Mesendoderm (in vitro differentiated cells): ENCODE measurements around the gene CLEC17A.
"Not testable (repeated sequence)": the region's sequence is repeated elsewhere in the genome, so short reads cannot be mapped to it uniquely, and the experiment has no call there.

Experiments
- DNase-seq: peaks from one replicate; pipeline ENCODE4 v3.0.0; 2013
- H2AK5ac ChIP-seq: 2 replicates; pipeline ENCODE4 v1.6.1; 2013; ENCODE audit warnings: low read length, inconsistent platforms
- H2BK120ac ChIP-seq: 2 replicates; pipeline ENCODE4 v1.6.1; 2013; ENCODE audit warnings: low read depth, mild to moderate bottlenecking, low read length, moderate library complexity, mixed read lengths
- H2BK15ac ChIP-seq: replicated peaks from 2 replicates; pipeline ENCODE4 v1.6.1; 2013; ENCODE audit warnings: low read depth, mild to moderate bottlenecking, moderate library complexity
- H2BK5ac ChIP-seq: 2 replicates; pipeline ENCODE4 v1.6.1; 2013; ENCODE audit warnings: low read length, inconsistent platforms
- H3K18ac ChIP-seq: 2 replicates; pipeline ENCODE4 v1.6.1; 2013; ENCODE audit warnings: mild to moderate bottlenecking, low read length, mixed read lengths
- H3K23ac ChIP-seq: one replicate; pipeline ENCODE4 v1.6.1; 2013; ENCODE audit warnings: low read length
- H3K27ac ChIP-seq: 2 replicates; pipeline ENCODE4 v1.5.1; 2013; ENCODE audit warnings: low read depth, mild to moderate bottlenecking, inconsistent platforms, low read length, moderate library complexity
- H3K27me3 ChIP-seq: 2 replicates; pipeline ENCODE4 v1.6.1; 2013; ENCODE audit warnings: low read length, control low read depth, mild to moderate bottlenecking, inconsistent platforms; ENCODE audit not compliant: insufficient read depth, poor library complexity
- H3K36me3 ChIP-seq: 2 replicates; pipeline ENCODE4 v1.6.1; 2013; ENCODE audit warnings: low read length, inconsistent platforms; ENCODE audit not compliant: control insufficient read depth, insufficient read depth
- H3K4ac ChIP-seq: one replicate; pipeline ENCODE4 v1.6.1; 2013; ENCODE audit warnings: low read depth, mild to moderate bottlenecking, low read length, moderate library complexity
- H3K4me1 ChIP-seq: 2 replicates; pipeline ENCODE4 v1.6.1; 2013; ENCODE audit warnings: low read depth, low read length, inconsistent platforms; ENCODE audit not compliant: control insufficient read depth
- H3K4me2 ChIP-seq: 2 replicates; pipeline ENCODE4 v1.6.1; 2013; ENCODE audit warnings: low read length
- H3K4me3 ChIP-seq: 2 replicates; pipeline ENCODE4 v1.5.1; 2013; ENCODE audit warnings: mild to moderate bottlenecking, low read length
- H3K56ac ChIP-seq: one replicate; pipeline ENCODE4 v1.6.1; 2013; ENCODE audit warnings: low read length
- H3K79me1 ChIP-seq: 2 replicates; pipeline ENCODE4 v1.6.1; 2013; ENCODE audit warnings: low read length, inconsistent platforms
- H3K79me2 ChIP-seq: 2 replicates; pipeline ENCODE4 v1.6.1; 2013; ENCODE audit warnings: mild to moderate bottlenecking, low read length; ENCODE audit not compliant: control insufficient read depth, insufficient read depth
- H3K9ac ChIP-seq: 2 replicates; pipeline ENCODE4 v1.6.1; 2013; ENCODE audit warnings: low read length, inconsistent platforms
- H4K5ac ChIP-seq: one replicate; pipeline ENCODE4 v1.6.1; 2013; ENCODE audit warnings: low read length
- H4K8ac ChIP-seq: one replicate; pipeline ENCODE4 v1.6.1; 2013; ENCODE audit warnings: low read depth, mild to moderate bottlenecking, control low read depth, low read length, moderate library complexity
- WGBS: extraction: QIAGEN DNeasy Blood & Tissue Kit; methylation state at CpG from one replicate; pipeline ENCODE4 v1.1.7; 2013; ENCODE audit warnings: low lambda C conversion rate, missing lambda C conversion rate; ENCODE audit not compliant: insufficient coverage; ENCODE audit errors: extremely low coverage; 5-methylcytosine and 5-hydroxymethylcytosine counted together

The CLEC17A gene

DNA sequence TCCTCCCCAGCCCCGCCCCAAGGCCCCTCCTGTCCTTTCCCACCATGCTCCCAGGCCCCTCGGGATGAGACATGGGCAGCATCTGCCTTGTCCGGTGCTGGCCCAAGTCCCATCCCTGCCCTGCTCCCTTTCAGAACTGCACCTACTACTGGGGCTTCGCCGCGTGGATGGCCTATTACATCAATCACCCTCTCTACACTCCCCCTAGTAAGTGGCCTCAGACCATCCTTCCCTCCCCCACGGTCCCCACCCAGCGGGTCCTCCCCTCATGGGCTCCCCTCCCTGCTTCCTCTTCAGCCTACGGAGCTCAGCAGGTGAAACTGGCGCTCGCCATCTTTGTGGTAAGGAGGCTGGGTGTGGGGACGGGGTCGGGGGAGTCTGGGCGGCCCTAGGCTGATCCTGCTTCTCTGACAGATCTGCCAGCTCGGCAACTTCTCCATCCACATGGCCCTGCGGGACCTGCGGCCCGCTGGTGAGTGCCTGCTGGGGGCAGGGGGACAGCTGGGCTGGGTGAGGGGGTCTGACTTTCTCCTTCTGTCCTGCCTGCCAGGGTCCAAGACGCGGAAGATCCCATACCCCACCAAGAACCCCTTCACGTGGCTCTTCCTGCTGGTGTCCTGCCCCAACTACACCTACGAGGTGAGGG lies 18.1 kb upstream of the CLEC17A start:
- not testable (repeated sequence) for DNase-seq, H3K27ac ChIP-seq, H3K23ac ChIP-seq, H3K9ac ChIP-seq, H3K56ac ChIP-seq, H2AK5ac ChIP-seq, H2BK15ac ChIP-seq, H3K18ac ChIP-seq, H3K4me2 ChIP-seq, H2BK120ac ChIP-seq, H3K27me3 ChIP-seq, H2BK5ac ChIP-seq, H4K8ac ChIP-seq, H4K5ac ChIP-seq, H3K36me3 ChIP-seq, H3K4ac ChIP-seq, H3K4me3 ChIP-seq, H3K4me1 ChIP-seq
- no CpG with 5 or more reads among the region's 22 CpGs for WGBS
- Histone ChIP-seq H3K79me1 (peaks cover 12% of the 10 kb centered on the region), H3K79me2 (peaks cover 10% of the 10 kb centered on the region)

- Histone ChIP-seq H4K8ac (no peak overlapping the region), H3K4me3 (no peak overlapping the region), H3K56ac (no peak overlapping the region), H3K79me2 (peaks cover 7% of the 10 kb centered on the region), H3K36me3 (no peaks in the 10 kb centered on the region), H4K5ac (no peak overlapping the region), H3K23ac (no peak overlapping the region), H2AK5ac (no peak overlapping the region), H3K4me2 (no peak overlapping the region), H3K27me3 (no peaks in the 10 kb centered on the region), H3K18ac (no peak overlapping the region), H3K4ac (no peak overlapping the region), H2BK120ac (no peak overlapping the region), H2BK15ac (no peak overlapping the region), H3K27ac (no peak overlapping the region), H3K79me1 (peaks cover 11% of the 10 kb centered on the region), H3K4me1 (peaks cover 5% of the 10 kb centered on the region), H3K9ac (no peak overlapping the region), H2BK5ac (no peak overlapping the region)
- DNase-seq = no peak
- WGBS = no CpG with 5 or more reads among the region's 22 CpGs
These were observed 17.6 kb upstream of the CLEC17A start for GRCh38 chr19:14565298-14565679.

DNA sequence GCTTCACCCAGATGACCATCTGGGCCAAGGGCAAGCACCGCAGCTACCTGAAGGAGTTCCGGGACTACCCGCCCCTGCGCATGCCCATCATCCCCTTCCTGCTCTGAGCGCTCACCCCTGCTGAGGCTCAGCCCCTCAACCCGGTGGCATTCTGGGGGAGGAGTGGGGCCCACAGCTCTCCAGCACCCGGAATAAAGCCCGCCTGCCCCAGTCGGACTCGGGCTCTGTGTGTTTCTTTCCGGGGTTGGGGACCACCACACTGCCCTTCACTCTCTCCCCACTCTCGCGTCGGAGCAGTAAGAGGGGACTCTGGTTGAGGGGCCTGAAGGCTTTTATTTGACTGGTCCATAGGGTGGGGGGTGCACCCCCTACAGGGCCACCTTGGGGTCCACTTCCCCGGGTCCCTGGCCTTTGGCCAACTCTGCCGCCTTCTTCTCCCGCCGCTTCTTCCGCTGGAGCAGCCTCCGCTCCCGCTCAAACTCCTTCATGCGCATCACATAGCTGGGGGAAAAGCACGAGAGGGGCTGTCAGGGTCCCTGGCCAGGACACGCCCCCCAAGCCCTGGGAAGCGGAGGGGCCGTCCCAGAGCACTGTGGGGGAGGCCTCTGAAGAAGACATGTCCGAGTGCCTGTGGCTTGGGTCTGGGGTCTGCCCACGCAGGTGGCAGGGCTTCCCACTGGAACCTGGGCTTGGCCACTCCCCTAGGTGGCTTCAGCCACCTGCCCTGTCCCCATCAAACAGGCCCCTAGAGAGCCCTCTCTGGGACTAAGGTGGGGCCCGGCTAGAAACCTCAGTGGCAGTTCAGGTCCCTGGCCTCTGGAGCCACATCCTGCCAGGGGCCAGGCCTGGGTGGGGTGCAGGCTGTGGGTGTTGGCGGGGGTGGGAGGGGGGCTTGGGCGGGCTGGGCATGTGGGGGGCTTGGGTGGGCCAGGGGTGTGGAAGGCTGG lies 16.8 kb upstream of the CLEC17A start:
- H3K4ac ChIP-seq = no peak overlapping the region
- no peak overlapping the region for H2BK120ac ChIP-seq
- no peak overlapping the region for H3K27ac ChIP-seq
- no peaks in the 10 kb centered on the region for H3K27me3 ChIP-seq
- H3K36me3 ChIP-seq = no peaks in the 10 kb centered on the region
- H3K4me3 ChIP-seq = no peak overlapping the region
- H3K18ac ChIP-seq = no peak overlapping the region
- H2AK5ac ChIP-seq = no peak overlapping the region
- H3K4me2 ChIP-seq = no peak overlapping the region
- H3K9ac ChIP-seq = no peak overlapping the region
- H3K79me2 ChIP-seq = peaks cover 6% of the 10 kb centered on the region
- H4K8ac ChIP-seq = no peak overlapping the region
- H3K23ac ChIP-seq = no peak overlapping the region
- no peak overlapping the region for H2BK5ac ChIP-seq
- no peak overlapping the region for H3K56ac ChIP-seq
- no peak for DNase-seq
- peaks cover 11% of the 10 kb centered on the region for H3K79me1 ChIP-seq
- no peak overlapping the region for H2BK15ac ChIP-seq
- WGBS = no CpG with 5 or more reads among the region's 31 CpGs
- no peak overlapping the region for H4K5ac ChIP-seq
- peaks cover 5% of the 10 kb centered on the region for H3K4me1 ChIP-seq

DNA sequence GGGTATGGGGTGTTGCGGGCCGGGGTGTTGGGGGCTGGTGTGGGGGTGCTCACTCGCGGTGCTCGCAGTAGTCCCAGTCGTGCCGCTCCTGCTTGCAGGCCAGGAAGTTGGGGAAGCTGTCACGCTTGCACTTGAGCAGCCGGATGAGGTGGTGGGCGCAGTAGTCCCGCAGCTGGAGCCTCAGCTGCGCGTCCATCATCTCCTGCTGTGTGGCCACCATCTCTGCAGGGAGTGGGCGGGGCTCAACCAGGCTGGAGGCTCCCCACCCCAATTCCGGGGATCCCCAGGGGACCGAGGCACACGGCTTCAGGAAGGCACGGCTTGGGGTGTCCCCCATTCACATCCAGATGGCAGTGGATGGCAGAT lies 16.2 kb upstream of the CLEC17A start:
- H4K8ac ChIP-seq = no peak overlapping the region
- WGBS = no CpG with 5 or more reads among the region's 18 CpGs

DNA sequence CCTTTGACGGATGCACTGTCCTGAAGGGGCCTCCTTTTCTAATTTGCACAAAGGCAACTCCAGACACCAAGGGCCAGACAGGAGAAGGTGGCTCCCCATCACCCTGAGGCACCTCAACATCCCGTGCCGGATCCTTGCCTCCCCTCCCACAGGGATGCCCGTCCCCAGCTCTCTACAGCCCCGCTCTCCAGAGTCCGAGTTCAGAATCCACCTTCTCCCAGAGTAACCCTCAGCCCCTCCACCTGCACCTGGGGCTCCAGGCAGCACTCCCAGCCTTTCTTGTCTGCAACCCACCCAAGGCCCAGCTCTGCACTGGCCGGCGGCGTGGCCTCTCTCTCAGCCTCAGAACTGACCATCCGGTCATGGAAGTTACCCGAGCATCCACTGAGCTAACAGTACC lies 15.8 kb upstream of the CLEC17A start:
- H2BK120ac ChIP-seq = no peak overlapping the region
- no peak overlapping the region for H3K18ac ChIP-seq
- H3K4me3 ChIP-seq = no peak overlapping the region
- H2AK5ac ChIP-seq = no peak overlapping the region
- H3K23ac ChIP-seq = no peak overlapping the region
- DNase-seq = no peak
- H3K79me2 ChIP-seq = peaks cover 11% of the 10 kb centered on the region
- no peaks in the 10 kb centered on the region for H3K27me3 ChIP-seq
- no peak overlapping the region for H3K4me2 ChIP-seq
- no peak overlapping the region for H2BK5ac ChIP-seq
- H4K5ac ChIP-seq = no peak overlapping the region
- no peak overlapping the region for H3K9ac ChIP-seq
- no peak overlapping the region for H3K27ac ChIP-seq
- WGBS = no CpG with 5 or more reads among the region's 11 CpGs
- H4K8ac ChIP-seq = no peak overlapping the region
- no peak overlapping the region for H3K56ac ChIP-seq
- peaks cover 5% of the 10 kb centered on the region for H3K4me1 ChIP-seq
- H2BK15ac ChIP-seq = no peak overlapping the region
- H3K79me1 ChIP-seq = peaks cover 14% of the 10 kb centered on the region
- H3K4ac ChIP-seq = no peak overlapping the region
- no peaks in the 10 kb centered on the region for H3K36me3 ChIP-seq

More for the DNA sequence above, 16.2 kb upstream of the CLEC17A start:
- Histone ChIP-seq H2BK5ac (no peak overlapping the region), H3K27ac (no peak overlapping the region), H2AK5ac (no peak overlapping the region), H4K5ac (no peak overlapping the region), H3K18ac (no peak overlapping the region), H3K27me3 (no peaks in the 10 kb centered on the region), H3K4me1 (peaks cover 5% of the 10 kb centered on the region), H3K9ac (no peak overlapping the region), H3K4me2 (no peak overlapping the region), H3K36me3 (no peaks in the 10 kb centered on the region), H3K4me3 (no peak overlapping the region), H2BK120ac (no peak overlapping the region), H3K79me2 (peaks cover 11% of the 10 kb centered on the region), H3K23ac (no peak overlapping the region), H2BK15ac (no peak overlapping the region), H3K4ac (no peak overlapping the region), H3K56ac (no peak overlapping the region), H3K79me1 (peaks cover 14% of the 10 kb centered on the region)
- DNase-seq = no peak
